ENCODE data around the gene VPS13D. TPM values are rescaled to one million over a fixed set of nuclear protein-coding genes. Genes with fewer than 3 reads are reported as not detected.

Gene VPS13D
- total and polyA plus RNA-seq, 2 donors (not counting 3 experiments of a cell fraction or from before 2014, with no cell fraction given): 13.6 to 48.5 TPM

DNA sequence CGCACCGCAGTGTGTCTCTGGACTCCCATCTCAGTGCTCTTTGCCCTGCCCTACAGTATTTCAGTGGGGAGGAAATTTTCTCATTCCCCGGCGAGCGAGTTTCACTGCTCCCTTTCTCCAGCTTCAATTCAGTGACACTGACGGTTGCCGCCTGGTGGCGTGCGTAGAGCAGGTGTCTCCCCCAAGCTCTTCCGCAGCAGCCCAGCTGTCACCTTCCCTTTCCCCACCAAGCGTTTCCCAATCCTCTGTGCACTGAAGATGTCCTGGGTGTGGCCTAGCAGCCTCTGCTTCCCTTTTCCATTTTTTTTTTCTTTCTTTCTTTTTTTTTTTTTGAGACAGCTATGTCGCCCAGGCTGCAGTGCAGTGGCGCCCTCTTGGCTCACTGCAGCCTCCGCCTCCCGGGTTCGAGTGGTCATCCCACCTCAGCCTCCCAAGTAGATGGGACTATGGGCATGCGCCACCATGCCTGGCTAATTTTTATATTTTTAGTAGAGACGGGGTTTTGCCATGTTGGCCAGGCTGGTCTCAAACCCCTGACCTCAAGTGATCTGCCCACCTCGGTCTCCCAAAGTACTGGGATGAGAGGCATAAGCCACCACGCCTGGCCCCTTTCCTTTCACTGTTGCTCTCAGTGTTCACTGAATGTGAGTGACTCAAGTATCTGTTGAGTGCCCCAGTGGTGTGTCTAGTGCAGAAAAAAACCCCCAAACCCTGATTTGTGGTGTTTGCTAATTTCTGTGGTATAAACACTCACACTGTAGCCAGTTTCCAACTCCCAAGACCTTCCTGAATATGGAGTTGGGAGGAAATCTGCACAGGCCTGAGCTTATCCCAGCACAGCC, 33.0 kb upstream of the VPS13D start:
- FAIRE-seq (no peak), DNase-seq (ENCODE audit: low read depth, low spot score) (no peak)
- H3K27me3 ChIP-seq (ENCODE audit: control insufficient read depth in 2 of 2, insufficient read depth in 2 of 2, low read length in 2 of 2): no peaks in the 10 kb centered on the region
- intact Hi-C loops (cut with micrococcal nuclease) (no loop called here), dilution Hi-C loops (cut with MboI; ENCODE audit: extremely low pct_ligation_motif_present, low sequenced_read_pairs) (no loop called here)
- H3K27ac ChIP-seq (ENCODE audit: insufficient read depth, low read depth, low read length): no peak overlapping the region
- ChIA-PET POLR2A (no interaction called here), CTCF (interaction anchor here (0.9 to 17.5 kb wide), 2 partner anchors 14 to 74 kb away, joined by 3 to 537 read pairs; no protein-coding TSS in a partner anchor)
- no TSS peak for BruUV-seq (replicated peaks)
- no peaks in the 10 kb centered on the region for H4K20me1 ChIP-seq (replicated peaks; ENCODE audit: control insufficient read depth, extremely low read depth, insufficient read depth, low read length)
- H3K9me3 ChIP-seq (replicated peaks; ENCODE audit: control insufficient read depth, insufficient read depth, low read length): no peaks in the 10 kb centered on the region
- peaks cover 4 to 52% of the 10 kb centered on the region in 2 experiments for H3K36me3 ChIP-seq (ENCODE audit: control insufficient read depth in 2 of 2, extremely low read depth in 1 of 2, insufficient read depth in 2 of 2, low read length in 2 of 2)
- H3K4me3 ChIP-seq (replicated peaks in 1 of 3; ENCODE audit: insufficient read depth in 1 of 3, low read depth in 1 of 3, low read length in 3 of 3): no peak overlapping the region
- H3K9me1 ChIP-seq (replicated peaks; ENCODE audit: control insufficient read depth, extremely low read depth, insufficient read depth, low read length): no peaks in the 10 kb centered on the region
- no peak overlapping the region for H2AFZ ChIP-seq (ENCODE audit: low read depth, low read length)
- H3K79me2 ChIP-seq (ENCODE audit: control insufficient read depth, insufficient read depth, low read length): no peaks in the 10 kb centered on the region
- H3K9ac ChIP-seq (replicated peaks; ENCODE audit: extremely low read depth, insufficient read depth, low read length): no peak overlapping the region
- no peak overlapping the region for H3K4me2 ChIP-seq (ENCODE audit: insufficient read depth, low read length)
- no peaks in the 10 kb centered on the region for H3K4me1 ChIP-seq (ENCODE audit: control insufficient read depth, extremely low read depth, insufficient read depth, low read length)
- TF ChIP-seq FOS (IDR thresholded peaks at IDR 0.05; ENCODE audit: borderline replicate concordance, insufficient read depth, low read length) (no peak), EZH2 (IDR thresholded peaks at IDR 0.05; ENCODE audit: borderline replicate concordance, low read depth, low read length, severe bottlenecking) (no peak), JUN (IDR thresholded peaks at IDR 0.05; ENCODE audit: borderline replicate concordance, insufficient read depth, insufficient read length, low read depth) (no peak), MYC (IDR thresholded peaks at IDR 0.05; ENCODE audit: low read depth, low read length) (no peak), GATA2 (IDR thresholded peaks at IDR 0.05; ENCODE audit: insufficient read depth, insufficient read length, low read depth, low read length) (no peak), POLR2AphosphoS5 (IDR thresholded peaks at IDR 0.05; ENCODE audit: insufficient read depth, low read depth, low read length) (no peak), POLR2A (IDR thresholded peaks at IDR 0.05; ENCODE audit: low read depth, low read length) (no peak)
- TF ChIP-seq, protein P1, sequence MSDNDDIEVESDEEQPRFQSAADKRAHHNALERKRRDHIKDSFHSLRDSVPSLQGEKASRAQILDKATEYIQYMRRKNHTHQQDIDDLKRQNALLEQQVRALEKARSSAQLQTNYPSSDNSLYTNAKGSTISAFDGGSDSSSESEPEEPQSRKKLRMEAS (IDR thresholded peaks at IDR 0.05; ENCODE audit: insufficient read depth, insufficient read length): no peak
- TF ChIP-seq, protein P2, sequence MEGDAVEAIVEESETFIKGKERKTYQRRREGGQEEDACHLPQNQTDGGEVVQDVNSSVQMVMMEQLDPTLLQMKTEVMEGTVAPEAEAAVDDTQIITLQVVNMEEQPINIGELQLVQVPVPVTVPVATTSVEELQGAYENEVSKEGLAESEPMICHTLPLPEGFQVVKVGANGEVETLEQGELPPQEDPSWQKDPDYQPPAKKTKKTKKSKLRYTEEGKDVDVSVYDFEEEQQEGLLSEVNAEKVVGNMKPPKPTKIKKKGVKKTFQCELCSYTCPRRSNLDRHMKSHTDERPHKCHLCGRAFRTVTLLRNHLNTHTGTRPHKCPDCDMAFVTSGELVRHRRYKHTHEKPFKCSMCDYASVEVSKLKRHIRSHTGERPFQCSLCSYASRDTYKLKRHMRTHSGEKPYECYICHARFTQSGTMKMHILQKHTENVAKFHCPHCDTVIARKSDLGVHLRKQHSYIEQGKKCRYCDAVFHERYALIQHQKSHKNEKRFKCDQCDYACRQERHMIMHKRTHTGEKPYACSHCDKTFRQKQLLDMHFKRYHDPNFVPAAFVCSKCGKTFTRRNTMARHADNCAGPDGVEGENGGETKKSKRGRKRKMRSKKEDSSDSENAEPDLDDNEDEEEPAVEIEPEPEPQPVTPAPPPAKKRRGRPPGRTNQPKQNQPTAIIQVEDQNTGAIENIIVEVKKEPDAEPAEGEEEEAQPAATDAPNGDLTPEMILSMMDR (IDR thresholded peaks at IDR 0.05; ENCODE audit: extremely low read depth in 1 of 2, insufficient read depth in 1 of 2, low read depth in 1 of 2, low read length in 2 of 2): no peak

All from endothelial cell of umbilical vein (primary cell).